ENCODE data around the gene C22orf39.
A peak's percentile ranks its signal among the peaks of the same experiment; 100 is the strongest.
"Not testable (repeated sequence)": the region's sequence is repeated elsewhere in the genome, so short reads cannot be mapped to it uniquely, and the experiment has no call there.

C22orf39 gene

GRCh38 chr22:19454156-19454555, 6.6 kb upstream of the C22orf39 start:
- no peak for DNase-seq (ENCODE audit: low read depth in 2 of 2)

GRCh38 chr22:19453718-19454117, 6.2 kb upstream of the C22orf39 start:
- DNase-seq (ENCODE audit: low read depth in 2 of 2), result no peak

DNA sequence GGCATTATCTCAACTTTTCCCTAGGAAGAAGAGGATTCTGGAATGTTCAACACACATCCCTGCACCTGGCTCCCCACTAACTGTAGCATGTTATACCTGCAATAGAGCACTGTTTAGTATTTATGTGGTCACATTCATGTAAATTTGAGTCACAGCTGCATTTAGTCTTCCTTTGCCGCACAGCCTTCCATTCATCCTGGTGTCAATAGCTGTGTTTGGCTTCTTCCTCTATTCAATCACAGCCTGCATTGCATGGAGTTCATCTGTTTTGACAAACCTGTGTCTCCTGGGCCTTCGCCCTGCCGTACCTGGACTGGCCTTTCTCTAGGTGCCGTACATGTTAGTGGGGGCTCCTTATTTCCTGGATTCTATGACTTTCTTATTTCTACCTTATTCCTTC, 4.1 kb upstream of the C22orf39 start:
- DNase-seq (ENCODE audit: low read depth in 2 of 2), result no peak

GRCh38 chr22:19450363-19451175, 3.1 kb upstream of the C22orf39 start:
- DNase-seq (ENCODE audit: low read depth in 2 of 2), result no peak

DNA sequence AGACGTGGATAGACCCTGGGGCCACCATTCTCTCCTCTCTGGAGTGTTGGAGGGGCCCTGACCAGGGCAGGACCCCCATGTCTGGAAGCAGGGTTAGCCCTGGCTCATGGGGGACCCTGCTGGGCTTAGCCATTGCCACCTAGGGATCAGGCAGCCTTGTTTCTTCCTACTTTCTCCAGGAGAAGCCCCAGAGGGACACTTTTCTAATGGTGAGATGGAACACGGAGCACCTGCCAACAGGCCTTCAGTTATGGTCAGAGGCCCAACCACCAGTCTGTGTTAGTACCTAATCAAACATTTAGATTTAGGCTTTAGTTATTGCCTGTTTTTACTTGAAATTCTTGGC, 1.9 kb upstream of the C22orf39 start:
- DNase-seq (ENCODE audit: low read depth in 2 of 2), result no peak

- no peak for DNase-seq (ENCODE audit: low read depth in 2 of 2)
Measured at GRCh38 chr22:19448739-19449421, 1.4 kb upstream of the C22orf39 start.

DNA sequence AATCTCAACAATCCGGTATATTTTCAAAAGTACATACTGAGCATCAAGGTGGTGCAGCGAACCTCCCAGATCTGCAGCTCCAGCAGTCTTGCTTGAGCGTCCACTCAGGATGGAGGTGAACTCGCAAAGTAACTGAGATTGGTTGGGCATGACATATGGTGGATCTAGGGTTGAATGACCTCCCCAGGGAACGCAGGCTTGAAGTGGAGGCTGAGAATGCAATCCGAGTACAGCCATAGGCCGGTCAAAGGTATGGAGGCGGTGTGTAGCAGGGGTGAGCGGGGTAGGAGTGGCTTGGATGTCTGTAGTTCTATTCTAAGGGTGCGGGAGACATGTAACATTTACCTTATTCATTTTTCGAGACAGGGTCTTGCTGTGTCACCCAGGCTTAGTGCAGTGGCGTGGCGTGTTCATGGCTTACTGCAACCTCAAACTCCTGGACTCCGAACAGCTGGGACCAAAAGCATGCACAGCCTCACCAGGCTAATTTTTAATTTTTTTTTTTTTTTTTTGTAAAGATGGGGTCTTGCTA, 631 bp upstream of the C22orf39 start:
- DNase-seq (ENCODE audit: low read depth in 2 of 2), result no peak

DNA sequence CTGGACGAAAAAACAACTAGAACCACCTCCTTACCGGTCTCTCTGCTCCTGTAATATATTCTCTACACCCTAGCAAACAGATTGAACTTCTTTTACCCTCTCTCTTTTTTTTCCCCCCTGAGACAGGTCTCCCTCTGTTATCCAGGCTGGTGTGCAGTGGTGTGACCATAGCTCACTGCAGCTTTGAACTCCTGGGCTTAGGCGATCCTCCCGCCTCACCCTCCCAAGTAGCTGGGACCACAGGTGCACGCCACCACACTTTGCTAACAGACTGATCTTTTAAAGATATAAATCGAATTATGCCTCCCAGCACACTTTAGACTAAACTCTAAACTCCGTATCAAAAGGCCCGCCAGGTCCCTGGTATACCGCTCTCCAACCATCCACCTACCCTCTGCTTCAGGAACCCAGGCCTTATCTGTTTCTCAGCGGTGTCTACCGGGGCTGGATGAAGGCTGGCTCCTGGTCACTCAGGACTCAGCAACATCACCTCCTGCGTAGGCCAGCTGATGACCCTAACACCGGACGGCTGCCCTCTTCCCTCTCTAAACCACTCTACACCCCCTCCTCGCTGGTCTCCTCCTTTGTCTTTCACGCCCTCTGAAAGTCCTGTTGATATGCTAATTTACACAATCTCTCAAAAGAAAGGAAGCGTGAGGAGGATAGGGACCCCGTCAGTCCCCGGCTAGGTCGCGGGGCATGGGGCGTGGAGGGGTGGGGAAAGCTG, 745 bp downstream of the C22orf39 start:
- no peak for DNase-seq (ENCODE audit: low read depth in 2 of 2)

DNA sequence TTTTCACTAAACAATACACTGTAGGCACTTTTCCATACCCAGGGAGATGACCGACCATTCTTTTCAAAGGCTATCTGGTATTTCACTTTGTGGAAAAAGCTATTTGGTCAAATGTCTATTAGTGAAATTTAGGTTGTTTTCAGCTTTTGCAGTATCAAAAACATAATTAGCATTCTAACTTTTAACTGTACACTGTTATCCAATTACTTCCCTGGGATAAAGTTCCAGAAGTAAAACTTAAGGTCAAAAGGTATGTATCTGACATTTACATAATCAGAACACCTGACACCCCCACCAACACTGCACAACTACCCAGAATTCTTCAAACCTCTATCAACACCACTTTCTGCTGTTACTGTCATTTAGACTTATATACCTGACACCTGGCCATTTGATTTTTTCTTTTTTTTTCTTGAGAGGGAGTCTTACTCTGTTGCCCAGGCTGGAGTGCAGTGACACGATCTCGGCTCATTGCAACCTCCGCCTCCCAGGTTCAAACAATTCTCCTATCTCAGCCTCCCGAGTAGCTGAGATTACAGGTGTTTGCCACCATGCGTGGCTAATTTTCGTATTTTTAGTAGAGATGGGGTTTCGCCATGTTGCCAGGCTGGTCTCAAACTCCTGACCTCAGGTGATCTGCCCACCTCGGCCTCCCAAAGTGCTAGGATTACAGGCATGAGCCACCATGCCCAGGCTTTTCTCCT, 2.1 kb downstream of the C22orf39 start:
- not testable (repeated sequence) for DNase-seq (ENCODE audit: low read depth in 2 of 2)

DNA sequence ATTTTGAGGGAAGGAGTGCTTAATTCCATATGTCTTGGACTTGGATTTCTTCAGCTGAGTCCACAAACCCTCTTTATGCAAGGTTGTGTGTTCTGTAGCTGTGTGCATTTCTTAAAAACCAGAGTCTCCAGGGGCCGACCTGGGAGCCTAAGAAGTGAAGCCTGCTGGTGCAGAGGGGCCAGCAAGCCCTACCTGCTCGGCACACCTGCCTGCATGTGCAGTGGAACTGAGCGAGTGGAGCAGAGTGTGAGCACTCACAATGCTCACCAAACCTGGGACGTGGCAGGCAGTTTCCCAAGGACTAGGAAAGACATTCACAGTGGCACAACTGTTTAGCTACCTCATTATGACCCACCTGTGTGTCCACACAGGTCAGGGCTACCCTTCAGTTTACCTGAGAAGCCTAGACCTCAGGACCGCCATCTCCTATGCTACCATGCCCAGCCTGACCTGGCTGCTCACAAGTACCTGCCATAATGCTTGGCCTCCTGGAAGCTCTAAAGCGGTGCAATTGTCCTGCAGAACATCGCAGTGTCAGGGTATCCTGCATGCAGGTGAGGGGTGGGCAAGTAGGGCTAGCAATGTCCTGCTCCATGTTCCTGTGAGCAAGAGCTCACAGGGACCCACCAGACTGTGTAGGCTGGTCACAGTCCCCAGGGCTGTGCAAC, 3.8 kb downstream of the C22orf39 start:
- DNase-seq (ENCODE audit: low read depth in 2 of 2), result no peak

- no peak for DNase-seq (ENCODE audit: low read depth in 2 of 2)
Measured at GRCh38 chr22:19442166-19442565, 5.3 kb downstream of the C22orf39 start.

DNA sequence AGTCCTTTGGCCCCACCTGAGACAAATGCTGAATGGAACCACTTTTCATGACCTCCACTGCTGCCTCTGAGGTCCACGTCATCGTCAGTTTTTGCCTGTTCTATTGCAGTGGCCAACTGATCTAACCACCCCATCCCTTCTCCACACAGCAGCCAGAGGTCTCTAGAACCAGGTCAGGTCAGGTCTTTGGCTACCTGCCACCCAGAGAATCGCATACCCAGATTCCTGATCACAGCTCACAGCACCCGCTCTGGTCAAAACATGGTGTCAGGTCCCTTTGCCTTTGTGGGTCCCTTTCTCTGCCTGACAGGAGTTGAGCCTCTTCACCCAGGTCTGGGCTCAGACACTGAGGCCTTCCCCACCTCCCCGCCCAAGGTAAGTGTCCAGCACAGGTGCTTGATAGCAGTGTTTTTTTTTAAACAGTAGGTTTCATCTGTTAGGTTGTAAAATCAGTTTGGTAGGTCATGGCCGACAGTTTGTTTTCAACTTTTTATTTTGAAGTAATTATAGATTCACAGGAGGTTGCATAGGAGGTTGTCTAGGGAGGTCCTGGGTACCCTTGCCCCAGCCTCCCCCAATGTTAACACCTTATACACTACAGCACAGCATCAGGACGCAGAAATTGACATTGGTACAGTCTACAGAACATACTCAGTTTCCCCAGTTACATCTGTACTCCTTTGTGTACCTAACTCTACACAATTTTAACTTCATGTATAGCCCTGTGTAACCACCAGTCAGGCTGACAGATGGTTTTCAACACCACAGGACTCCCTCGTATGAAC, 6.9 kb downstream of the C22orf39 start:
- no peak for DNase-seq (ENCODE audit: low read depth in 2 of 2)

- no peak for DNase-seq (ENCODE audit: low read depth in 2 of 2)
Measured at GRCh38 chr22:19438298-19438697, 9.2 kb downstream of the C22orf39 start.

GRCh38 chr22:19436444-19437161, 10.9 kb downstream of the C22orf39 start:
- not testable (repeated sequence) for DNase-seq (ENCODE audit: low read depth in 2 of 2)

DNA sequence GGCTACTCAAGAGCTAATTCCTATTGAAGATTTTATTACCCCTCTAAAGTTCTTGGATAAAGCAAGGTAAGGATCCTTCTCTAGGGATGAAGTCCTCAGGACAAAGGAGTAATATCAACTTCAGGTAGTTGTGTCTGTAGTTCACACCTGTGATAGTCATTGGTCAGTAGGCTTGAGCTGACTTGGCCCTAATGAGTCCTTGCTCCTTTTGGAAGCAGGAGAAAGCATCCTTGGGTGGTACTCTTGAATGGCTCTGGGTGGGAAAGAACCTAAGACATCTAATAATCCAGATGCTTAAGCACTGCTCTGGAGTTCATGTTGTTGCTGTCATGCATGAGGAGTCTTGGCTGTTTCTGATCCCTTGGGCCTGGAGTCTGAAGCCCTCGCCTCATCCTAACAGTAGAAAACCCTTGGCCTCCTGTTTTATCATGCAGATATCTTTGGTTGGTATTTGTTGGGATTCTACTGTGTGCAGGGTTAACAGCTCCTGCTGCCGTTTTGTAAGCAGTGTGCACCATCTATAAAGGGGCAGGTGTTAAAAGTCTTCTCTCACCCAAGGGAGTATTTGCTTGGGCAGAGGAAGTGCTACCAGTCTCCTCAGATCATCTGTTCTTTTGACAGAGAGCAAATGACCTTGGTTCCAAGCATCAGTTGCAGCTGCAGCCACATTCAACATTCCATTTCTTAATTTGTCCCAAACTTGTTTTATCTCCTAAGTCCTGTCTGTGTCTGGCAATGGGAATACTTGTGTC, 12.5 kb downstream of the C22orf39 start:
- DNase-seq (ENCODE audit: low read depth in 2 of 2), result no peak

GRCh38 chr22:19434401-19434800, 13.1 kb downstream of the C22orf39 start:
- DNase-seq (ENCODE audit: low read depth in 2 of 2), result no peak

DNA sequence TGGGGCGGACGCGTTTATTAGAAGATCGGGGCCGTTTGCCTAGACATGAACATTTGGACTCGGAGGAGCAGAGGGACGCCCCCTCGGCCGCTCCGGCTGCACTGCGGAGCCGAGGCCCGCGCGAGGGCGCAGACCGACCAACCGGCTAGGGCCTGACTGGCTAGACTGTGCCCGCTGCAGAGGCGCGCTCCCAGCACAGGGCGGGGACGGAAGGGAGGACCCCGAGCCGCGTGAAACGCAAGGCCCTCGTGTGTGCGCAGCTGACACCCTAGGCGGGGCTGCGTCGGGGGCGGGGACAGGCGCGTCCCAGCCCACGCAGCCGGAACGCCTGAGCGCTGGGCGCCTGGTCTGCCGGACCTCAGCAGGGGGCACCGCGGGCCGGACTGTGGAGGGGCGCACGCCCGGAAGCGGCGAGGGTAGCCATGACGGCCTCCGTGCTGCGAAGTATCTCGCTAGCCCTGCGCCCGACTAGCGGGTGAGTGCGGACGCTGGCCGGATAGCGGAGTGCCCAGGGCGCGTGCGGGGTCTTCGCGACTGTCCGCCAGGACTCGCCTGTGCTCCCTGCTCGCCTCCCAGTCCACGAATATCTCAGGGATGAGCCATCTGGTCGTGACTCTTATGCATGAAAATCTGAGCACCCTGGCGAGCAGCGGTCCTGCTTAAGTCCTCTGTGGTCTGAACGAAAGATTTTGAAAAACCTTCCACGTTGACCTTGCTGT, 15.2 kb downstream of the C22orf39 start, which contains the start of gene MRPL40:
TSS of gene MRPL40 (plus strand) at position 413 of the 719 bp plus-strand sequence. CDS start at position 423, 10 bp downstream.
- DNase-seq (ENCODE audit: low read depth in 2 of 2), result peak; percentile 81

DNA sequence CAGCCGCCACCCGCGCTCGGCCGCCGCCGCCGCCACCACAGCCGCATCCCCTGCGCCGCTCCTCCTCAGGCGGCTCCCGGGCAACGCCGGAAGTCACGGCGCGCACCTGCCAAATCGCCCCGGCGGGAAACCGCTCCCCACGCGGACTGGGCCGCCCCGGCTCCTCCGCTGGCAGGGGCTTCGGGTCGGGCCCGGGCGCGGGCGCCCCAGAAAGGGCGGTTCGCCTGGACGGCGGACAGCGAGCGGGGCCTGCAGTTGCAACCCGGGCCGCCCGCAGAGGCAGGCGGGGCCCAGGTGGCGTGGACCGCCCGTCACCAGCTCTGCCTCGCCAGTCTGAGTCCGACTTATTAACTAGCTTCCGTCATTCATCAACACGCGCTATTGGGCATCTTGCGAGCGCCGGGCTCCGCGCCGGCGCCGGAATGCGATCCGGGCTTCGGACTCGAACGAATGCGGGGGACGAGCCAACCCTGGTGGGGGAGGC, 15.8 kb downstream of the C22orf39 start, which contains the start of gene HIRA:
TSS of gene HIRA (minus strand) at position 85 of the 484 bp plus-strand sequence. CDS start 257 bp downstream, outside the sequence.
- peak; percentile 73 to 79 for DNase-seq (ENCODE audit: low read depth in 2 of 2)
